Measurements from ENCODE around the gene ATP2C2.

GRCh38 chr16:84482001-84482891 lies 113.9 kb downstream of the ATP2C2 start:
- TF ChIP-seq CTCF (IDR thresholded peaks at IDR 0.05): no peak
- TF ChIP-seq POLR2A (IDR thresholded peaks at IDR 0.05): no peak
